H1 (cell line): ENCODE results near the gene NWD2. TPM values are rescaled to one million over a fixed set of nuclear protein-coding genes. Genes with fewer than 3 reads are reported as not detected.

Source experiments
- CTCF ChIA-PET: fragments of 300-600 bp; sonication (Branson Sonifier 250); formaldehyde crosslinking; loops from one replicate; lab custom pipeline; 2021; ENCODE audit not compliant: partially characterized antibody; lab: Charles Lee
- POLR2A ChIA-PET: fragments of 300-600 bp; sonication (Branson Sonifier 250); formaldehyde crosslinking; loops from one replicate; lab custom pipeline; 2021; ENCODE audit warnings: inconsistent platforms; ENCODE audit not compliant: partially characterized antibody; lab: Charles Lee
- DNase-seq, 2 experiments: peaks; one replicate each; pipeline versions ENCODE4 v3.0.0 to v3.0.0-alpha.2; 2010 to 2022; ENCODE audit warnings: low spot score in 2 of 2, low read depth in 1 of 2, mixed read lengths in 1 of 2
- FAIRE-seq: peaks from 2 replicates; lab custom pipeline; 2011; peaks lifted over from hg19 to GRCh38; lab: Jason Lieb, UNC
- H2AFZ ChIP-seq: 2 replicates; pipeline ENCODE4 v1.8.1; 2012; ENCODE audit warnings: low read length, inconsistent platforms
- H2AK5ac ChIP-seq: 2 replicates; pipeline ENCODE4 v1.6.1; 2013; ENCODE audit warnings: low read depth, low read length
- H2BK120ac ChIP-seq: replicated peaks from 2 replicates; pipeline ENCODE3; 2013; ENCODE audit warnings: low read depth, low read length, inconsistent platforms
- H2BK12ac ChIP-seq: 2 replicates; pipeline ENCODE4 v1.6.1; 2013; ENCODE audit warnings: low read depth, low read length
- H2BK15ac ChIP-seq: 2 replicates; pipeline ENCODE4 v1.6.1; 2013; ENCODE audit warnings: low read length
- H2BK20ac ChIP-seq: 2 replicates; pipeline ENCODE4 v1.6.1; 2013; ENCODE audit warnings: low read length
- H2BK5ac ChIP-seq: 2 replicates; pipeline ENCODE4 v1.6.1; 2013; ENCODE audit warnings: low read depth, low read length
- H3K14ac ChIP-seq: 2 replicates; pipeline ENCODE4 v1.6.1; 2013; ENCODE audit warnings: inconsistent platforms; ENCODE audit not compliant: insufficient read length
- H3K18ac ChIP-seq: 2 replicates; pipeline ENCODE4 v1.6.1; 2013; ENCODE audit warnings: low read length; ENCODE audit errors: extremely low read depth
- H3K23ac ChIP-seq: 2 replicates; pipeline ENCODE4 v1.6.1; 2013; ENCODE audit warnings: inconsistent platforms; ENCODE audit not compliant: insufficient read length
- H3K23me2 ChIP-seq: 2 replicates; pipeline ENCODE4 v1.6.1; 2013; ENCODE audit warnings: low read depth, low read length
- H3K27ac ChIP-seq: 2 replicates; pipeline ENCODE4 v1.6.1; 2011; ENCODE audit warnings: low read depth, low read length, inconsistent platforms
- H3K27me3 ChIP-seq, 4 experiments: replicated peaks in 1 of 4; 1 replicate in 1 of 4; 2 replicates in 3 of 4; pipeline versions ENCODE4 v1.6.1 to v1.8.1; 2011 to 2013; ENCODE audit warnings: low read length in 3 of 4, mild to moderate bottlenecking in 3 of 4, inconsistent platforms in 2 of 4, mixed read lengths in 2 of 4, moderate library complexity in 1 of 4; ENCODE audit not compliant: control insufficient read depth in 3 of 4, insufficient read depth in 3 of 4; ENCODE audit errors: extremely low read depth in 1 of 4
- H3K36me3 ChIP-seq, 4 experiments: 2 replicates each; pipeline versions ENCODE4 v1.6.1 to v1.8.1; 2011 to 2013; ENCODE audit warnings: mild to moderate bottlenecking in 4 of 4, low read length in 3 of 4, moderate library complexity in 2 of 4, control low read depth in 1 of 4, inconsistent platforms in 1 of 4; ENCODE audit not compliant: insufficient read depth in 4 of 4, control insufficient read depth in 2 of 4
- H3K4ac ChIP-seq: replicated peaks from 2 replicates; pipeline ENCODE3; 2013; ENCODE audit warnings: low read length, low read depth, mixed read lengths, inconsistent platforms; ENCODE audit not compliant: insufficient read length
- H3K4me1 ChIP-seq, 4 experiments: replicated peaks in 1 of 4; 1 replicate in 1 of 4; 2 replicates in 3 of 4; pipeline versions ENCODE4 v1.6.1 to v1.8.1; 2011 to 2013; ENCODE audit warnings: low read length in 3 of 4, inconsistent platforms in 2 of 4, mixed read lengths in 1 of 4; ENCODE audit not compliant: insufficient read depth in 4 of 4, control insufficient read depth in 3 of 4
- H3K4me2 ChIP-seq, 2 experiments: 2 replicates each; pipeline versions ENCODE4 v1.6.1 to v1.8.1; 2011 to 2013; ENCODE audit warnings: low read depth in 2 of 2, low read length in 2 of 2, control low read depth in 1 of 2, inconsistent platforms in 1 of 2, mild to moderate bottlenecking in 1 of 2; ENCODE audit not compliant: insufficient read depth in 1 of 2
- H3K4me3 ChIP-seq, 4 experiments: fragments of 200-600, 300-600 bp in 1 of 4; sonication (generic), shearing (Covaris generic), sonication (Bioruptor Twin) in 1 of 4; 2 replicates each; pipeline versions ENCODE4 v1.5.1 to v1.8.1; 2011 to 2016; ENCODE audit warnings: low read length in 4 of 4, low read depth in 3 of 4, control low read depth in 2 of 4, inconsistent platforms in 2 of 4, mild to moderate bottlenecking in 2 of 4, mixed read lengths in 1 of 4, moderate library complexity in 1 of 4; ENCODE audit not compliant: insufficient read depth in 2 of 4; ENCODE audit errors: extremely low read depth in 1 of 4
- H3K56ac ChIP-seq: replicated peaks from 2 replicates; pipeline ENCODE3; 2013; ENCODE audit warnings: low read depth, mild to moderate bottlenecking, mixed read lengths, low read length, inconsistent platforms; ENCODE audit not compliant: insufficient read length
- H3K79me1 ChIP-seq: 2 replicates; pipeline ENCODE4 v1.6.1; 2013; ENCODE audit warnings: low read depth, low read length, control low read depth
- H3K79me2 ChIP-seq, 2 experiments: 2 replicates each; pipeline versions ENCODE4 v1.6.1 to v1.8.1; 2012 to 2013; ENCODE audit warnings: low read length in 2 of 2, mild to moderate bottlenecking in 2 of 2, inconsistent platforms in 1 of 2; ENCODE audit not compliant: insufficient read depth in 2 of 2, control insufficient read depth in 1 of 2
- H3K9ac ChIP-seq, 4 experiments: replicated peaks in 1 of 4; 1 replicate in 1 of 4; 2 replicates in 3 of 4; pipeline versions ENCODE4 v1.6.1 to v1.8.1; 2011 to 2013; ENCODE audit warnings: low read depth in 3 of 4, low read length in 3 of 4, control low read depth in 2 of 4, mild to moderate bottlenecking in 2 of 4, moderate library complexity in 2 of 4, inconsistent platforms in 1 of 4; ENCODE audit errors: extremely low read depth in 1 of 4
- H3K9me3 ChIP-seq, 2 experiments: 2 replicates each; pipeline versions ENCODE4 v1.6.1 to v1.8.1; 2012 to 2013; ENCODE audit warnings: mild to moderate bottlenecking in 2 of 2, moderate library complexity in 2 of 2, control low read depth in 1 of 2, inconsistent platforms in 1 of 2, low read depth in 1 of 2, low read length in 1 of 2, mixed read lengths in 1 of 2; ENCODE audit not compliant: insufficient read depth in 2 of 2
- H4K20me1 ChIP-seq, 2 experiments: replicated peaks in 1 of 2; 2 replicates each; pipeline versions ENCODE3 to v1.8.1; 2011 to 2013; ENCODE audit warnings: inconsistent platforms in 2 of 2, low read length in 2 of 2, mild to moderate bottlenecking in 1 of 2; ENCODE audit not compliant: insufficient read depth in 2 of 2, control insufficient read depth in 1 of 2
- H4K5ac ChIP-seq: 2 replicates; pipeline ENCODE4 v1.6.1; 2013; ENCODE audit warnings: low read length, low read depth, mixed read lengths, inconsistent platforms; ENCODE audit not compliant: insufficient read length
- H4K8ac ChIP-seq: 2 replicates; pipeline ENCODE4 v1.8.0; 2013; ENCODE audit warnings: mild to moderate bottlenecking, moderate library complexity, low read length, inconsistent platforms; ENCODE audit not compliant: insufficient read depth; ENCODE audit errors: extremely low read depth
- H4K91ac ChIP-seq: replicated peaks from 2 replicates; pipeline ENCODE3; 2013; ENCODE audit warnings: low read length, mixed read lengths, inconsistent platforms; ENCODE audit not compliant: insufficient read length
- BCL11A ChIP-seq, 2 experiments: IDR thresholded peaks; one replicate each; pipeline ENCODE4 v1.6.1; 2011; ENCODE audit warnings: low read depth in 2 of 2, low read length in 2 of 2, mild to moderate bottlenecking in 2 of 2
- JUND ChIP-seq: IDR thresholded peaks from 2 replicates; pipeline ENCODE4 v1.6.1; 2011; ENCODE audit warnings: mild to moderate bottlenecking, improper control_type of control experiment, low read length
- KDM4A ChIP-seq: IDR thresholded peaks from one replicate; pipeline ENCODE4 v1.7.1; 2012; ENCODE audit warnings: low read depth, mild to moderate bottlenecking, moderate library complexity, low read length, inconsistent platforms; ENCODE audit not compliant: severe bottlenecking
- TEAD4 ChIP-seq: IDR thresholded peaks from 2 replicates; pipeline ENCODE4 v1.6.1; 2012; ENCODE audit warnings: low read depth, low read length, inconsistent platforms, mixed read lengths
- WGBS, 2 experiments: shearing (Covaris generic) in 1 of 2; methylation state at CpG; one replicate each; pipeline versions ENCODE4 v1.1.6 to v1.1.7; 2013 to 2015; ENCODE audit warnings: low lambda C conversion rate in 2 of 2, mixed read lengths in 2 of 2, inconsistent platforms in 1 of 2, low coverage in 1 of 2, missing lambda C conversion rate in 1 of 2; ENCODE audit not compliant: insufficient replicate concordance in 2 of 2, insufficient coverage in 1 of 2, insufficient read length in 1 of 2; ENCODE audit errors: extremely low coverage in 1 of 2, missing lambda C conversion rate in 1 of 2; 5-methylcytosine and 5-hydroxymethylcytosine counted together
- polyA plus RNA-seq, 7 experiments: library from polyadenylated mRNA; depleted of rRNA in 3 of 7; stranded (reverse) in 5 of 7; unstranded in 2 of 7; fragments of >200 nt in 5 of 7; fragments of 200-250 nt in 2 of 7; gene quantifications; 1 replicate in 5 of 7; 2 replicates in 1 of 7; 4 replicates in 1 of 7; pipeline versions ENCODE4 v1.2.1 to v1.2.3, GENCODE V29; 2011 to 2013; ENCODE audit warnings: missing spikeins in 2 of 7, mixed read lengths in 2 of 7
- total RNA-seq: library from RNA; stranded (reverse); fragmentation: NEBNext Ultra II Directional; extraction: Animal tissue kit (Norgen Biotek cat#: 25700); gene quantifications from 2 replicates; pipeline ENCODE4 v1.2.1, GENCODE V29; 2021

Gene NWD2
- total and polyA plus RNA-seq, 2 of the 8 experiments (the other 6 are each of a cell fraction or from before 2014, with no cell fraction given): under 0.01 TPM; not detected in 1

DNA sequence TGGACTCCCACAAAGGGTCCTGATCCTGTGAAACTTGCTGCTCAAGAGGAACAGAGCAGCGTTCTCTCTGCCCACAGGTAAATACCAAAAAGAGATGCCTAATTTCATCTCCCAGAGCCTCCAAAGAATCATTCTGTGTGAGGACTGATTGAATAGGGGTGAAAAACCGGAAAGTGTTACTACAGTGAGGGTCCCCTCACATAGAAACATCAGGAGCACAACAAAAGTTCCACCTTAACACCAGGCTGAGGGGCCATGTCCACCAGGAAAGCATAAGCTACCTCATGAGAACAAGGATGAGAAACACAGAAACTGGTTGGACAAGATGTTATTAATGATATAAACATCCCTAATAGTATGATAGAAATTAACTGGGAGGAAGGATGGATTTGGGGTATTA, 140.9 kb downstream of the NWD2 start:
- no peaks in the 10 kb centered on the region for H4K20me1 ChIP-seq
- no peaks in the 10 kb centered on the region for H3K27me3 ChIP-seq
- H3K4me3 ChIP-seq: no peak overlapping the region
- no peak overlapping the region for H3K56ac ChIP-seq
- ChIA-PET CTCF (interaction anchor here (0.7 to 2.5 kb wide), 8 partner anchors 11 to 986 kb away, joined by 3 to 14 read pairs (median 4); no protein-coding TSS in a partner anchor), POLR2A (no interaction called here)
- H3K4ac ChIP-seq: no peak overlapping the region
- H2BK12ac ChIP-seq: no peak overlapping the region
- no peaks in the 10 kb centered on the region for H3K79me2 ChIP-seq
- no peak overlapping the region for H2AFZ ChIP-seq
- H2BK120ac ChIP-seq: no peak overlapping the region
- H4K8ac ChIP-seq: no peak overlapping the region
- 96% methylated on average over 2 of the region's 2 CpGs; no CpG with 5 or more reads in 1 of the 2 experiments for WGBS, 2 experiments
- no peak overlapping the region for H2BK20ac ChIP-seq
- DNase-seq (no peak), FAIRE-seq (no peak)
- no peak overlapping the region for H3K23ac ChIP-seq
- TF ChIP-seq JUND: no peak
- TF ChIP-seq BCL11A (IDR thresholded peaks at IDR 0.05; ENCODE audit: low read depth in 2 of 2, low read length in 2 of 2): no peak
- no peak for TF ChIP-seq KDM4A
- no peak for TF ChIP-seq TEAD4
- no peak overlapping the region for H3K18ac ChIP-seq
- no peaks in the 10 kb centered on the region for H3K79me1 ChIP-seq
- H3K4me2 ChIP-seq: no peak overlapping the region
- no peak overlapping the region for H2AK5ac ChIP-seq
- no peaks in the 10 kb centered on the region for H3K36me3 ChIP-seq
- H3K27ac ChIP-seq: no peak overlapping the region
- no peaks in the 10 kb centered on the region for H3K9me3 ChIP-seq
- H3K14ac ChIP-seq: no peak overlapping the region
- H3K4me1 ChIP-seq: peaks cover 0 to 7% (median 3%) of the 10 kb centered on the region in 4 experiments; a peak in 3 of 7 replicates
- no peak overlapping the region for H2BK15ac ChIP-seq
- H4K5ac ChIP-seq: no peak overlapping the region
- H3K23me2 ChIP-seq: no peaks in the 10 kb centered on the region
- no peak overlapping the region for H3K9ac ChIP-seq
- H4K91ac ChIP-seq: no peak overlapping the region
- H2BK5ac ChIP-seq: no peak overlapping the region
